CD4-positive, alpha-beta T cell treated with Interleukin-4 for 1 hour (primary cell): ENCODE data around the gene POP5.

ENCODE experiments used
- DNase-seq, 2 donors: peaks; one replicate each; pipeline ENCODE4 v3.0.0-alpha.2; 2020 to 2022

Gene POP5

GRCh38 chr12:120588948-120589930 lies 8.0 kb upstream of the POP5 start:
- DNase-seq: no peak

GRCh38 chr12:120588371-120588770 lies 7.2 kb upstream of the POP5 start:
- no peak for DNase-seq

DNA sequence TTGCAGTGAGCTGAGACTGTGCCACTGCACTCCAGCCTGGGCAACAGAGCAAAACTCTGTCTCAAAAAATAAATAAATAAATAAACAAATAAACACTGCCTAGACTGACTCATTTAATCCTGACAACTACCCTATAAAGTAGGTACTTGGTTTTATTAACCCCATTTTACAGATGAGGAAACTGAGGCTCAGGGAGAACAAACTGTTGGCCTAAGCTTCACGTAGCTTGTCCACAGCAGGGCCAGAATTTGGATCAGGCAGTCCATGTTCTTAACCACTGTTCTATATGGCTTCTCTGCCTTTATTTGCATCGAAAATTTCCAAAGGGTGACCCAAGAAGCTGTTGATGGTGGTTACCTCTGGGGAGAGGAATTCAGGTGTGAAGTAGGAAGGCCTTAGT lies 5.7 kb upstream of the POP5 start:
- DNase-seq: no peak

- DNase-seq: no peak
These were observed 5.0 kb upstream of the POP5 start for GRCh38 chr12:120586206-120586605.

GRCh38 chr12:120584343-120585149 lies 3.3 kb upstream of the POP5 start:
- DNase-seq: peak; percentile 45 to 57

- DNase-seq: peak; percentile 77 to 83
These were observed 2.4 kb upstream of the POP5 start for GRCh38 chr12:120583478-120584030.

DNA sequence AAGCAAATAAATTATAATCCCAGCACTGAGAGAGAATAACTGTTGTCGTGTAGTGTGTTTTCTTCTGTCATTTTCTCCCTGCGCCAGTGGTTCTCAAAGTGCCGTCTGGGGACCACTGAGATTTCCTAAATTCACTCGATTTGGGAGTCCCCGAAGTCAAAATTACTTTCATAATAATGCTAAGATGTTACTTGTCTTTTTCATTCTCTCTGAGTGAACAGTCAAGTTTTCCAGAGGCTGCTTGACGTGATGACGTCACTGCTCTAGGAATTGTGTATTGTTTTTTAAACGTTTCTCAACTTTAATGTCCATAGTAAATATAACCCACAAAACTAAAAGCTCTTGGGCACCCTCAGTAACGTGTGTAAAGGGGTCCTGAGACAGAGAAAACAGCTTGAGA lies 796 bp upstream of the POP5 start:
- DNase-seq: peak in 1 of 2 donors; percentile 13

GRCh38 chr12:120579179-120579578 lies 2.0 kb downstream of the POP5 start:
- no peak for DNase-seq

GRCh38 chr12:120574106-120574505 lies 7.1 kb downstream of the POP5 start:
- DNase-seq: no peak

GRCh38 chr12:120573560-120573959 lies 7.6 kb downstream of the POP5 start:
- DNase-seq: no peak

GRCh38 chr12:120571299-120571698 lies 9.9 kb downstream of the POP5 start:
- no peak for DNase-seq

DNA sequence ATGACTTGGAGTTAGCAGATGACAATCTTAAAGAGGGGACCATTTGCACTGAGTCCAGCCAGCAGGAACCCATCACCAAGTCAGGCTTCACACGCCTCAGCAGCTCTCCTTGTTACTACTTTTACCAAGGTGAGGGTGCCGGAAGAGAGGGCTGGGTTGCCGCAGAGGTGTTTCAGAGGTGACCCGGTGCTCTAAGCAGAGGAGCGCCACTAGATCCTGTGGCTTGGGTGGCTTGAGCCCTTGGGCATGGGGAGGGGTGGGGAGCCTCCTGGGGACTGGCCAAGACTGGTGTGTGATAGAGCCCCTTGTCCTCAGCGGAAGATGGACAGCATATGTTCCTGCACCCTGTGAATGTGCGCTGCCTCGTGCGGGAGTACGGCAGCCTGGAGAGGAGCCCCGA lies 17.7 kb downstream of the POP5 start:
- no peak for DNase-seq

DNA sequence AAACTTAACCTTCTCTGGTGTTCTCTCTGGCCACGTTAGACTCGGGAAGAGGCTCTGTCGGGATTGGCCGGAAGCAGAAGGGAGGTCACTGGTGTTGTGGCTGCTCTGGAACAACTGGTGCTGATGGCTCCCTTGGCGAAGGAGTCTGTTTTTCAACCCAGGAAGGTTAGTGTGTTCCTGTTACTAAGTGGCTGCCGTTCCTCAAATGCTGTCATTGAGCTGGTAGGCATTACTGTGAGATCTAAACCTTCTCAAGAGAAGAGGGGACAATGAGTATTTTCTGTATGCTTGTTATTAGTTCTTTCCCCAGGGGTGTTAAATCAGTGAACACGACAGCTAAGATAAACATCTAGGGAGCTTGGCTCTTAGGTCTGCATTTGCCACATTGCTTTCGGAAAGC lies 18.3 kb downstream of the POP5 start:
- DNase-seq: no peak

DNA sequence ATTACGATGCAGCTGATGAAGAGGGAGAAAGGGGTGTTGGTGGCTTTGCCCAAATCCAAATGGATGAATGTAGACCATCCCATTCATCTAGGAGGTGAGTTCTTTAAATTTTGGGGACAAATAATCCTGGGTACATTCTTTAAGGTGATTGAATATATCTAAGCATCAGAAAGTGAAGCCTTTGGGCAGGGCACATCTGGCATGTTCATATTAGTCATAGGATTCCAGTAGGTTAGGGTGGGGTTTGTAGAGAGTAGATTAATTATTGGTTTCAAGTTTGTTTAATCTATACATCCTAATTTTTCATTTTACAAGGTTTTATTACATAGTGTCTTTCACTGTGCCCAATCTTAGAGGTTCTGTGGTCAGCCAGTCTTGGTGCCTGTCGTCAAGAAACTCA lies 23.6 kb downstream of the POP5 start:
- no peak for DNase-seq

DNA sequence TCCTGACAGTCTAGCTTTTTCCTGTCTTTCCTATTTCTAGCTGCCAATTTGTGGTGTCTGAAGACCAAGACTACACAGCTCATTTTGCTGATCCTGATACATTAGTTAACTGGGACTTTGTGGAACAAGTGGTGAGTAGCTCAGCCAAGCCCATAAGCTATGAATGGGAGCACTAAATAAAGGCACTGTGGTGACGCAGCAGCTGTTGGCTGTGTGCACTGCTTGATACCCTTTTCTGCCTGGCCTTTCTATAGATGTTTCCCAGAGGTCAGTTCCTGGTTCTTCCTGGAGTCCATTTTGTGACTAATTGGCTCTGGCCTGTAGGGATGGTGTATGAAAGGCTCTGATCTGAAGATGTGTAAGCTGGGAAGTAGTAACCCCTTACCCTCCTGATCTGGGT lies 26.5 kb downstream of the POP5 start:
- no peak for DNase-seq

GRCh38 chr12:120546050-120546386 lies 35.2 kb downstream of the POP5 start:
- DNase-seq: no peak

DNA sequence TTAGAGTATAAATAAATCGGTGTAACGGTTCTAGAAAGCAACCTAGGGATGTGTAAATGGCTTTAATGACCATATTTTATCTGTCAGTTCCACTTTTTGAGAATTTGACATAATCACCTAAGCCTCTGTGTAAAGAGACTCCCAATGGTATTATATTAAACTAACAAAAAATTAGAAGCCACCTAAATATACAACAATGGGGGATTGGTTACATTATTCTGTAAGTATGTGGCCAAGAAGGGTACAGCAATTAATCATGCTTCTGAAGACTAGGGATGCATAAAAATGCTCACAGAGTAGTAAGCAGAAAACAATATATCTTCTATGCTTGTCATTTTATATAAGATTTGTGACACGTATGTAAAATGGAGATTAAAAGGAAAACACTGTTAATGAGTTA lies 36.5 kb downstream of the POP5 start:
- no peak for DNase-seq

DNA sequence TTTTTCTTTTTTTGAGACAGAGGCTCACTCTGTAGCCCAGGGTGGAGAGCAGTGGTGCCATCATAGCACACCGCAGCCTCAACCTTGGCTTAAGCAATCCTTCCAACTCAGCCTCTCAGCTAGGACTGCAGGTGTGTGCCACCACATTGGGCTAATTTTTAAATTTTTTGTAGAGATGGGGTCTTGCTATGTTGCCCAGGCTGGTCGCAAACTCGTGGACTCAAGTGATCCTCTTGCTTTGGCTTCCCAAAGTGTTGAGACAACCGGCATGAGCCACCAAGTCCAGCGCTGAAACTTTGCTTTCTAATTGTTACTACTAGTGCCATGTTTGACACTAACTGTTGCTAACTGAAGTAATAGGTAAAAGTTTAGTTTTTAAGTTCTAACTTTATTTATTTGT lies 39.0 kb downstream of the POP5 start:
- no peak for DNase-seq

- no peak for DNase-seq
These were observed 40.8 kb downstream of the POP5 start for GRCh38 chr12:120540445-120540844.

DNA sequence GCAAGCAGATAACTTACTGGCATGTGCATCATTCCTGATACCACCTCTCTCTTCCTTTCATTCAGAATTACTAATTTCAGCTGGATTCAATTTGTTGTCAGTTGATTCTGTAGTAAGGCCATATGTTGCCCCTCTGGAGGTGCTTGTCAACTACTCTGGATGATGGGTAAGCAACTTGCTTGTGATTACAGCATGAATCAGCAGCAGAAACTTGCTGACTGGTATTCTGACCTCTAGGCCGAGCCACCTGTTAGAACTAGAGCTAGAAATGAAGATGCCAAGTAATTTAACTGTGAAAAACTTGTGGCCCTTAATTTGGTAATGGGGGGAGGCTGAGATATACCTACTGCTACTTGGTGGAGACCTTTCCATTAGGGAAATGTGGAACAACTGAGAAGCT lies 41.9 kb downstream of the POP5 start:
- no peak for DNase-seq

GRCh38 chr12:120538281-120539156 lies 42.7 kb downstream of the POP5 start:
- no peak for DNase-seq

- DNase-seq: no peak
These were observed 43.4 kb downstream of the POP5 start for GRCh38 chr12:120537856-120538220.
